K562 (cell line): ENCODE results near the gene BIN1. TPM values are rescaled to one million over a fixed set of nuclear protein-coding genes. Genes with fewer than 3 reads are reported as not detected.

Source experiments
- ATF6 ChIP-seq: sonication (generic); formaldehyde crosslinking; IDR thresholded peaks from 2 replicates; pipeline ENCODE4 v1.4.0; 2020; ENCODE audit warnings: mild to moderate bottlenecking, missing genetic modification reagents
- BCLAF1 ChIP-seq, 2 experiments: fragments of 450-650 bp in 1 of 2; IDR thresholded peaks; 2 replicates each; pipeline ENCODE4 v1.6.1; 2011 to 2017; ENCODE audit warnings: low read depth in 2 of 2, antibody characterized with exemption in 1 of 2, borderline replicate concordance in 1 of 2, low read length in 1 of 2, mild to moderate bottlenecking in 1 of 2, mixed read lengths in 1 of 2; ENCODE audit not compliant: control insufficient read depth in 1 of 2
- BHLHE40 ChIP-seq: IDR thresholded peaks from 2 replicates; pipeline ENCODE4 v1.6.1; 2011; ENCODE audit warnings: low read length, improper control_type of control experiment
- ETS2 ChIP-seq: IDR thresholded peaks from 2 replicates; pipeline ENCODE4 v1.6.1; 2016; ENCODE audit warnings: borderline replicate concordance, missing genetic modification characterization, mild to moderate bottlenecking, moderate library complexity, missing compliant biosample characterization; ENCODE audit not compliant: poor library complexity, severe bottlenecking
- GATAD2B ChIP-seq: fragments of 450-650 bp; IDR thresholded peaks from 2 replicates; pipeline ENCODE4 v1.6.1; 2017; ENCODE audit warnings: mild to moderate bottlenecking, borderline replicate concordance
- KLF10 ChIP-seq: fragments of 250-450 bp; sonication (Bioruptor Pico); IDR thresholded peaks from 2 replicates; pipeline ENCODE4 v1.6.1; 2021; ENCODE audit warnings: matching md5 sums
- PHF8 ChIP-seq: fragments of 200-600 bp; sonication (generic); IDR thresholded peaks from 2 replicates; pipeline ENCODE4 v1.6.1; 2012; ENCODE audit warnings: mixed run types, mild to moderate bottlenecking, inconsistent platforms, low read length, moderate library complexity, borderline replicate concordance
- PHTF2 ChIP-seq: fragments of 250-450 bp; sonication (Bioruptor Pico); IDR thresholded peaks from 2 replicates; pipeline ENCODE4 v1.5.0; 2021; ENCODE audit warnings: mild to moderate bottlenecking
- REST ChIP-seq, 2 experiments: fragments of 450-650 bp; formaldehyde crosslinking in 1 of 2; IDR thresholded peaks; 2 replicates each; pipeline versions ENCODE4 v1.4.0 to v1.6.1; 2014 to 2020; ENCODE audit warnings: mild to moderate bottlenecking in 2 of 2, borderline replicate concordance in 1 of 2, low read depth in 1 of 2
- SETDB1 ChIP-seq: IDR thresholded peaks from one replicate; pipeline ENCODE4 v1.6.1; 2012; ENCODE audit warnings: low read length, control low read depth, inconsistent platforms
- polyA plus RNA-seq, 8 experiments: library from polyadenylated mRNA; depleted of rRNA in 4 of 8; stranded (reverse) in 5 of 8; unstranded in 3 of 8; fragments of >200 nt; fragmentation: Nextera tagmentation in 2 of 8; fragmentation: Illumina TruSeq in 1 of 8; extraction: Ambion mirVana in 2 of 8; extraction: Trizol in 1 of 8; gene quantifications; 2 replicates each; pipeline versions ENCODE4 v1.2.1 to v1.2.3, GENCODE V29; 2011 to 2014; ENCODE audit warnings: inconsistent platforms in 1 of 8, missing spikeins in 1 of 8
- total RNA-seq, 7 experiments: library from RNA; depleted of rRNA in 6 of 7; stranded (reverse); fragments of >200 nt in 6 of 7; fragmentation: Illumina TruSeq in 2 of 7; extraction: Trizol in 2 of 7; gene quantifications; 2 replicates each; pipeline versions ENCODE4 v1.2.1 to v1.2.3, GENCODE V29; 2011 to 2021; ENCODE audit warnings: low replicate concordance in 1 of 7
- TF ChIP-seq, protein P1 (sequence below): fragments of 250-450 bp; sonication (Bioruptor Pico); IDR thresholded peaks from 2 replicates; pipeline ENCODE4 v1.8.0; 2022; ENCODE audit warnings: moderate library complexity, mild to moderate bottlenecking, inconsistent platforms

BIN1 gene
- total and polyA plus RNA-seq, 9 of the 15 experiments (the other 6 are each of a cell fraction or from before 2014, with no cell fraction given): 0.04 to 2.8 (median 0.79) TPM; not detected in 1

DNA sequence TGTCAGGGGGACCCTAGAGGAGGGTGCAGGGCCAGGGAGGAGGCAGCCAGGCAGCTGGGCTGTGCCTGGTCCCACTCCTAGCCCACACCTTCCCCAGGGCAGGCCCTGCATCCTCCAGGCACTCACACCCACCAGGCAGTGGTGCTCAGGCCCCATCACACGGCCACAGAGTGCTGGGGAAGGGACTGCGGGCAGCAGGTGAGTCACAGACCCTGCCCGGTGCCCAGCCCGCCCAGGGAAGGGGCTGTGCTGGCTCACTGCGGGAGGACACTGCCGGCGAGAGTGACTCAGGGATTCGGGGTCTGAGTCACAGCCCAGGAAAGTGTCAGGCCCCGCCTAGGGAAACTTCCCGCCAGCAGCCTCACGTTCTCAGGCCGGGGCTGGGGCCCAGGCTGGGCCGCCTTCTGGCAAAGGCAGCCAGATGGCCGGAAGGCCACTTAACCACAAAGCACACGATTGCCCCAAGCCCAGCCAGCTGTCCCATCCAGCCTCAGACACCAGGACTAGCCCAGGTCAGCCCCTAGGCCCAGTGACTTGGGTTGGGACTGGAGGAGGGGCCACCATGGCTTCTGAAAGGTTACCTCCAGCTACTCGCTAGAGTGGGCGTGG lies 42.2 kb downstream of the BIN1 start (continued):
- TF ChIP-seq SETDB1 (no peak), BHLHE40 (peak; percentile 99), REST (IDR thresholded peaks at IDR 0.05; ENCODE audit: borderline replicate concordance) (peak; percentile 66), REST (CRISPR knock-in tag; IDR thresholded peaks at IDR 0.05; ENCODE audit: low read depth) (no peak; the same call in 1 of the 2 replicates), ATF6 (CRISPR knock-in tag) (0 out of 2 replicates have a peak, but pooled peaks have one; percentile 79), KLF10 (no peak), PHF8 (peak; percentile 62; the same call in 1 of the 2 replicates), PHTF2 (no peak), GATAD2B (peak; percentile 91), BCLAF1 (IDR thresholded peaks at IDR 0.05; ENCODE audit: borderline replicate concordance in 1 of 2, control insufficient read depth in 1 of 2, low read depth in 2 of 2, low read length in 1 of 2) (peak in 1 of 2 experiments; percentile 90; a peak in 2 of 4 replicates), ETS2 (tag) (no peak)
- TF ChIP-seq, protein P1, sequence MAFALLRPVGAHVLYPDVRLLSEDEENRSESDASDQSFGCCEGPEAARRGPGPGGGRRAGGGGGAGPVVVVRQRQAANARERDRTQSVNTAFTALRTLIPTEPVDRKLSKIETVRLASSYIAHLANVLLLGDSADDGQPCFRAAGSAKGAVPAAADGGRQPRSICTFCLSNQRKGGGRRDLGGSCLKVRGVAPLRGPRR (CRISPR knock-in tag): no peak
